ENCODE measurements around the gene TMPRSS4.

DNA sequence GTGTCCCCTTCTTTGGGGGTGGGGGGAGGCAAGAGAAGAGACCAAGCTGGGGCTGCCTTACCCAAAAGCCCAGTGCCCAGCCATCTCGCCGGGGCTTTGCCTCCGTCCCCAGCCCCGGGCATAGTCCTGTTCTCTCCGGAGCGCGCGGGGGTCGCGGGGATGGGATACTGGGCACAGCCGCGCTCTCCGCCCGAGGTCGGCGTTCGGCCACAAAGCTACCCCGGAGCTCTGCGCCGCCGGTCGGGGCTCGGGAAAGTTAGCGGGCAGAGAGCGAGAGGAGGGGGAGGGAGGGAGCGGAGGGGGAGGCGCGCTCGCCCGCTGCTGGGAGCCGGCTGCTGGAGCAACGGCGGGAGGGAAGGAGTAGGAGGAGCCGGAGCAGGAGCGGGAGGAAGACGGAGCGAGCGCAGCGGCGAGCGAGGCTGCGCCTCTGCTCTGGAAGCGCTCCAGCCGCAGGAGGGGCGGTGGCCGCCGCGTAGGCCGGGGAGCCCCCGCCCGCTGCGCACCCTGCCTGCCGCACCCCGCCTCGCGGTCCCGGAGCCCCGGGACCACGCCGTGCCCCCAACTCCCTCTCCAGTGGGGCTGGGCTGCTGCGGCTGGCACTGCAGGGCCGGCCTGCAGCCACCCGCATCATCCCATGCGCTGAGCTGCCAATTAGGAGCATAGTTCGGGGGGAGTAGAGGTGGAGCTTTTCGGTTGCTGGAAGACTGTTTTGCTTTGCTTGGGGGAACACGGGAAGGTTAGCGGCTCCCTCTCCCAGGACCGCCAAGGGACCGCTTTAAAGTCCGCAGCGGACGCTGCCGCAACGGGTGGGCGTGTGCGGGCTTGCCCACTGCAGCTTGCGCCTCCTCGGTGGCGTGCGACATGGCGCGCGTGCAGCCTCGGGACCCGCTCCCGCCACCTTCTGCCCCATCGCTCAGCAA lies 75.9 kb downstream of the TMPRSS4 start, which contains the start of gene SCN4B:
- TF ChIP-seq TAF15 (IDR thresholded peaks at IDR 0.05; ENCODE audit: low read depth, low read length, poor library complexity, severe bottlenecking) (no peak), POLR2A (IDR thresholded peaks at IDR 0.05; ENCODE audit: insufficient read depth in 1 of 2, low read depth in 2 of 2, low read length in 2 of 2) (no peak), TAF1 (CRISPR knock-in tag; IDR thresholded peaks at IDR 0.05) (no peak), NR2F6 (IDR thresholded peaks at IDR 0.05) (no peak), NR2F6 (CRISPR knock-in tag; IDR thresholded peaks at IDR 0.05) (no peak)
- TF ChIP-seq, protein P1, sequence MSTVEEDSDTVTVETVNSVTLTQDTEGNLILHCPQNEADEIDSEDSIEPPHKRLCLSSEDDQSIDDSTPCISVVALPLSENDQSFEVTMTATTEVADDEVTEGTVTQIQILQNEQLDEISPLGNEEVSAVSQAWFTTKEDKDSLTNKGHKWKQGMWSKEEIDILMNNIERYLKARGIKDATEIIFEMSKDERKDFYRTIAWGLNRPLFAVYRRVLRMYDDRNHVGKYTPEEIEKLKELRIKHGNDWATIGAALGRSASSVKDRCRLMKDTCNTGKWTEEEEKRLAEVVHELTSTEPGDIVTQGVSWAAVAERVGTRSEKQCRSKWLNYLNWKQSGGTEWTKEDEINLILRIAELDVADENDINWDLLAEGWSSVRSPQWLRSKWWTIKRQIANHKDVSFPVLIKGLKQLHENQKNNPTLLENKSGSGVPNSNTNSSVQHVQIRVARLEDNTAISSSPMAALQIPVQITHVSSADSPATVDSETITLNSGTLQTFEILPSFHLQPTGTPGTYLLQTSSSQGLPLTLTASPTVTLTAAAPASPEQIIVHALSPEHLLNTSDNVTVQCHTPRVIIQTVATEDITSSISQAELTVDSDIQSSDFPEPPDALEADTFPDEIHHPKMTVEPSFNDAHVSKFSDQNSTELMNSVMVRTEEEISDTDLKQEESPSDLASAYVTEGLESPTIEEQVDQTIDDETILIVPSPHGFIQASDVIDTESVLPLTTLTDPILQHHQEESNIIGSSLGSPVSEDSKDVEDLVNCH (CRISPR knock-in tag; IDR thresholded peaks at IDR 0.05): no peak
- TF ChIP-seq, protein P2, sequence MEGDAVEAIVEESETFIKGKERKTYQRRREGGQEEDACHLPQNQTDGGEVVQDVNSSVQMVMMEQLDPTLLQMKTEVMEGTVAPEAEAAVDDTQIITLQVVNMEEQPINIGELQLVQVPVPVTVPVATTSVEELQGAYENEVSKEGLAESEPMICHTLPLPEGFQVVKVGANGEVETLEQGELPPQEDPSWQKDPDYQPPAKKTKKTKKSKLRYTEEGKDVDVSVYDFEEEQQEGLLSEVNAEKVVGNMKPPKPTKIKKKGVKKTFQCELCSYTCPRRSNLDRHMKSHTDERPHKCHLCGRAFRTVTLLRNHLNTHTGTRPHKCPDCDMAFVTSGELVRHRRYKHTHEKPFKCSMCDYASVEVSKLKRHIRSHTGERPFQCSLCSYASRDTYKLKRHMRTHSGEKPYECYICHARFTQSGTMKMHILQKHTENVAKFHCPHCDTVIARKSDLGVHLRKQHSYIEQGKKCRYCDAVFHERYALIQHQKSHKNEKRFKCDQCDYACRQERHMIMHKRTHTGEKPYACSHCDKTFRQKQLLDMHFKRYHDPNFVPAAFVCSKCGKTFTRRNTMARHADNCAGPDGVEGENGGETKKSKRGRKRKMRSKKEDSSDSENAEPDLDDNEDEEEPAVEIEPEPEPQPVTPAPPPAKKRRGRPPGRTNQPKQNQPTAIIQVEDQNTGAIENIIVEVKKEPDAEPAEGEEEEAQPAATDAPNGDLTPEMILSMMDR (CRISPR knock-in tag; IDR thresholded peaks at IDR 0.05): no peak

Measured in HepG2 (cell line).